A549 treated with dexamethasone at 1 μM for 4 hours (cell line): ENCODE results near the gene LIN37. TPM values are rescaled to one million over a fixed set of nuclear protein-coding genes. Genes with fewer than 3 reads are reported as not detected.

Experiments used
- total RNA-seq: library from RNA; stranded (reverse); fragments of 200-300 nt; extraction: Qiagen RNA extraction; gene quantifications from 5 replicates; pipeline ENCODE4 v1.2.3, GENCODE V29; 2022

LIN37 gene, protein sequence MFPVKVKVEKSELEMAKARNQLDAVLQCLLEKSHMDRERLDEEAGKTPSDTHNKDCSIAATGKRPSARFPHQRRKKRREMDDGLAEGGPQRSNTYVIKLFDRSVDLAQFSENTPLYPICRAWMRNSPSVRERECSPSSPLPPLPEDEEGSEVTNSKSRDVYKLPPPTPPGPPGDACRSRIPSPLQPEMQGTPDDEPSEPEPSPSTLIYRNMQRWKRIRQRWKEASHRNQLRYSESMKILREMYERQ
- 19.1 to 28.1 TPM (median 22.8 TPM) in 5 replicates for total RNA-seq

DNA sequence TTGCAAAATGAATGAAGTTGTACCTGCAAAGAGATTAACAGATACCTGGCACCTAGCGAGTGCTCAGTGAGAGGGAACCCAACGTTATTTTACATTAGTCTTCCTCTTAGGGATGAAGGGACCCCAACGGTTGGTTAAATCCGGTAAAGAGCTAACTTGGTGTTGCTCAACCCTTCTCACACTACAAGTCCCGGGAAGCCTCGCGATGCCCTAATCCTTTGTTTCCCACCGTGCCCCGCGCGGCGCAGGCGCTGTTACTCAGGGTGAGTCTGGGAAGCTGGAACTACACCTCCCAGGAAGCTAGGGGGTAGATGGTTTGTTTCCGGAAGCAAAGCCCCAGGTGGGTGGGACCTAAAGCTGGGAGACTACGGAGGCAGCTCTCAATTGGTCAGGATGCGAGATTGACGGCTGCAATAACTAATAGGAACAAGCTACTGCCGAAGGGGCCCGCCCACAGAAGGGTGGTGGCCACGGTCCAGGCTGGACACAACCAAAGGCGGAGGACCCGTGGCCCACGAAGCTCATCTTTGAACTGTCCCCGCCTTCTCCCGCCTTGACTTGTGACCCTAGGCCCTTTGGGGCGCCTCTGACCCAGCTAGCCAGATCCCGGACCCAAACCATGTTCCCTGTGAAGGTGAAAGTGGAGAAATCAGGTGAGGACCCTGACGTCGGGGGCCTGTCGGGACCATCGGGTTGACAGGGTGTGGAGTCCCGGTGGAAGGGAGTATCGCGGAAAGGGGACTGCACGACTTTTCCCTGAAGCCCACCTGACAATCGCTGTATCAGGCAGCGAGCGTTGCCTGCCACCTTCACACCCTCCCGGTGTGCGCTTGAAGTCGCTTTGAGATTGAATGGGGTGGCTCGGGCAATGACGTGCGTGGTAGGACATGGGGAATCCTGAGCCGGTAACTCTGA is at the start of gene LIN37:
LIN37 (plus strand) TSS at position 471 of the 915 bp plus-strand sequence; CDS start at position 620, 149 bp downstream.

DNA sequence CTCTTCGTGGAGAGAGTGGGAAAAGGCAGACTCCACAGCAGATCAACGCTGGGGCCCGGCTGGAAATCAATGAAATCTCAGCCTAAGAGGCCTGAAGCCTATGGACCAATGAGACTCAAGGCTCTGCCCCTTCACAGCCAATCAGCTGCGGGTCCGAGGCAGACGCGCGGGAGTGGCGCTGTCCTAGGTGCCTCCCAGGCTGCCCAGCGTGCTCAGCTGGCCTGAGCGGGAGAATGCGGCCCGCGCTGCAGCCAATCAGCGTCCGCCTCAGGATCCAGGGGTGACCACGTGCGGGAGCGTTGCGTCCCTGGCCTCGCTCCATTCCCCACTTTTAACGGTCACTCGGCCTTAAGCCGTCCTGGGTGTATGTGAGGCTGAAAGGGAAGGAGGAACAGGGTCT is 44.2 kb upstream of the LIN37 start, which contains the start of gene ZBTB32:
ZBTB32 (plus strand) TSS at position 341 of the 400 bp plus-strand sequence. CDS start 10,069 bp downstream, outside the sequence.

DNA sequence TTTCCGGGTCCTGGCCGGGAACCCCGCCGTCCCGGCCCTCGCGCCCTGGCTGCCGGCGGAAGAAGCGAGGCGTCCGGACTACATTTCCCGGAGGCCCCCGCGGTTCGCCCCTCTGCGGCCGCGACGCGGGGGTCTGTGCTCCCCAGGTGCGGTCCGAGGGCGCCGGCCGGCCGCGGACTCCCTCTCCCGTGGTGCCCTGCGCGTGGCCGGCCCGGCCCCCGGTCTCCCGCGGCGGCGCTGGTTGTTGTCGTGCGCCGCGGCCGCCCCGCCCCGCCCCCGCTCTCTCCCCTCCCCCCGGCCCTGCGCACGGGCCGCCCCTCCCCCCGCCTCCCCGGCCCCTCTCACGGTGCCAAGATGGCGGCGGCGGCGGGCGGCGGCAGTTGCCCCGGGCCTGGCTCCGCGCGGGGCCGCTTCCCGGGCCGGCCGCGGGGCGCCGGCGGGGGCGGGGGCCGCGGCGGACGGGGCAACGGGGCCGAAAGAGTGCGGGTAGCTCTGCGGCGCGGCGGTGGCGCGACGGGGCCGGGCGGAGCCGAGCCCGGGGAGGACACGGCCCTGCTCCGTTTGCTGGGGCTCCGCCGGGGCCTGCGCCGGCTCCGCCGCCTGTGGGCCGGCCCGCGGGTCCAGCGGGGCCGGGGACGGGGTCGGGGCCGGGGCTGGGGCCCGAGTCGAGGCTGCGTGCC is 30.6 kb upstream of the LIN37 start, which contains the start of gene KMT2B:
KMT2B (plus strand) TSS at position 339 of the 680 bp plus-strand sequence; CDS start at position 355, 16 bp downstream.

DNA sequence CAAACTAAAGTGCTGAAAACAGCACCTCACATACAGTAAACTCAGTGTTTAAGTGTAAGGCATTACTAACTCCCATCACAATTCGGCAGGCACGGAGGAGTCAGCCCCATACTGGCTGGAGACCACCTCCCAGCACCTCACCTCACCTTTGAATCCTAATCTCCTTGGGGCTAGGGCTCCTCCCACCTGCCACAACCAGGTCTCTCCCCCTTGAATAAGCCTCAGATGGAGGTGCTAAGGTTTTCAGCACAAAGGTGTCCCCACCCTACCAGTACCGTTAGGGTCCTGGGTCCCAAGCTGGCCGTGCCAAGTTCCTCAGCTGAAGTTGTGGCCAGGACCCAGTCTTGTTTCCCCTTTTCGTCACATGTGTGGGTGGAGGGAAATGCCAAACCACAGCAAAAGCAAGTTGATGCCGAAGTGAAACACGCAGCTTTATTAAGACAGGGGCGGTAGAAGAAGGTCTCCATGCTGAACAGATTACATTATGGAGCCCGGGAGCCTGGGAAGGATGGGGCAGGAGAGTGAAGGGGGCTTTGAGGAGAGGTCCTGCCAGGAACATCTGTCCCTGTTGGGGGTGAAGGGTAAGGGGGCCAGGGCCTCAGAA is 6.2 kb upstream of the LIN37 start, which contains the start of gene IGFLR1:
IGFLR1 (minus strand) TSS at position 332 of the 604 bp plus-strand sequence. CDS start 1,272 bp downstream, outside the sequence.

DNA sequence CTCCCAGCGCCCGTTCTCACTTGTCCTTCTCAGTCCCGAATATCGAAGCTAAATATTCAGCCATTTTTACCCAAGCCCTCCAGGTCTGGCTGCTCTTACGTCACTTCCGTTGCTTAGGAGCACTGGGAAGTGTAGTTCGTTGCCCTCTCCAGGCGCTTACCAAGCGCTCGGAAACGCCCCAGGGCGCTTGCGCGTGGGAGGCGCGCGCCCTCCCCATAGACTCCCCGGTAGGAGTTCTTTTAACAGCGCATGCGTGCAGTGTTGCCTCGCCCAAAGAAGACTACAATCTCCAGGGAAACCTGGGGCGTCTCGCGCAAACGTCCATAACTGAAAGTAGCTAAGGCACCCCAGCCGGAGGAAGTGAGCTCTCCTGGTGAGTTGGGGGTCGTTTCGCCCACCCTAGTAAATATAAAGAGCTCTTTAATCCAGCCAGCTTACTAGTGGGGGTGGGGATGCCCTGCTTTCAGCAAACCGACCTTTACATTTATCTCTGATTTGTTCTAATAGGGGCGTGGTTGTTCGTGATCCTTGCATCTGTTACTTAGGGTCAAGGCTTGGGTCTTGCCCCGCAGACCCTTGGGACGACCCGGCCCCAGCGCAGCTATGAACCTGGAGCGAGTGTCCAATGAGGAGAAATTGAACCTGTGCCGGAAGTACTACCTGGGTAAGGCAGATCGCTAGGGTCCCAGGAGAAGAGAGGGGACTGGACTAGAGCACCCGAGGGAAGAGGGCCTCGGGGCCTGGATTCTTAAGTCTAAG is 2.9 kb upstream of the LIN37 start, which contains the start of the genes PSENEN and U2AF1L4:
PSENEN (plus strand) TSS at position 324 of the 759 bp plus-strand sequence; CDS start at position 604, 280 bp downstream.
U2AF1L4 (minus strand) TSS at position 91 of the 759 bp plus-strand sequence; CDS start at position 64, 27 bp downstream.

DNA sequence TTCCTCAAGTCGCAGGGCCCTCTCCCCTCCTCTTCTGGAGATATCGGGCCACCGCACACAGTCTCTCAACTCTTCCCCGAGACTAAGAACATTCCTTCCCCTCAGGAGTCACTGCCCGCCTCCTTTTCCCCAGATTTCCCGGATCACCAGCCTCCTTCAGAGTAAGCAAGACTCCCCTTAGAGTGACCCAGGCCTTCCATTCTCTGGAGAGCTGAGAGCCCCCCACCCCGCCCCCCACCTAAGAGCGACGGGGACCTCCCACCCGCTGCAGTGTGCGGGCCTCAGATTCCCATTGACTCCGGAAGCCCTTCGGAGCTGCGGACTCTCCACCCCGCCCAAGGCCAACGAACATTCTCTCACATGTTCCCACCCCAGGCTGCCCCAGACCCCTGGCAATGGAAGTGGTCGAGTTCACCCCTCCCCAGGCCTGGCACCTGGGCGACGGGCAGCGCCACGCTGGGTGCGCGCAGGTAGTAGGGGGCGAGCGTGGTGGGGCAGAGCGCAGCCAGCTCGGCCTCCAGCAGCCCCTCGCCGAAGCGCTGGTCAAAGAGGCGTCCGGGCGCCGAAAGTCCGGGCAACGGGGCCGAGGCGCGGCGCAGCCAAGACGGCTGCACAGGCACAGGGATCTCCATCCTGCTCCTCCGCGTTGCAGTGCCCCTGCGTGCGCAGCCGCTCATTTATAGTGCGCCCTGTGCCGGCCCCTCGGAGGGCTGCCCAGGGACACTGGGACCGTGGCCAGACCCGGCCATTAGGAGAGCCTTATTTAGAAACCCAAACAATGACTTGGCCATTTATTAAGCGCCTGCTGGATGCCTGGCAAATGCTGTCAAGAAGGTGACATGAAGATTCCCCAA is 8.2 kb downstream of the LIN37 start, which contains the start of gene HSPB6:
HSPB6 (minus strand) TSS at position 653 of the 854 bp plus-strand sequence; CDS start at position 632, 21 bp downstream.

DNA sequence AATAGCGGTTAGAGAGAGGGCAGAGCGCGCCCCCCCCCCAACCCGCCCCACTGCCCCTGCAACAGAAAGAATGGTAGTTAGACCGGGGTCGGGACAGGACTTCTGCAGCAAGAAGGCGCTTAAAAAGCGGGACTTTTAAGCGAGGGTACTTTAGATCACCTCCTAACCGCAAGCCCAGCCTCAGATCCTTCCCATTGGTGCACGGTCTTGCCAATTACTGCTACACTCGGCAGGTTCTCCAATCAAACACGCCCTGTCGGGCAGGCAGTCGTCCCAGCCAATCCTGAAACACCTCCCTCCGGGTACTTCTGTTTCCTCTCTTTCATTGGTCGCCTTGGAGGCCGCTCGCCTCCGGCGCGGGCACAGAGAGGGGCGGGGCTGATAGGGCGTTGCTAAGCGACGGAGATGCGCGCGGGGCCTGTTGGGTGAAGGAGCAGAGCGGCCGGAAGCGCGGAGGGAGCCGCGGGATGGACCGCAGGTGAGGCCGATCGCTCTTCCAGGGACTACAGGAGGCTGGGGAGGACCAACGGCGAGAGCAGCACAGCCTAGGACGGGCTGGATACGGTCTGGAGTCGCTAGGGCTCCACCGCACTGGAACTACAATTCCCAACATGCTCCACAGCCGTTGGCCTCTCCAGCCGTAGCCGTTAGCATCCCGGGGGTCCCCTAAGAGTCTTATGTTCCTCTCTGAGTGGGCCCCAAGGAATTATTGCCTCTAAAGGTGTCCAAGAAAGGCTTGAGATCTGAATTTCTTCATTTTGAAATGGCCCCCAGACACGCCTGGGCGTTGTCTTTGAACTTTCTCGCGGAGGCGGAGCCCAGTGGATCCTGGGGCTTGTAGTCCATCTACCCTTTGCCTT is 9.6 kb downstream of the LIN37 start, which contains the start of gene PROSER3:
PROSER3 (plus strand) TSS at position 428 of the 860 bp plus-strand sequence; CDS start at position 468, 40 bp downstream.

DNA sequence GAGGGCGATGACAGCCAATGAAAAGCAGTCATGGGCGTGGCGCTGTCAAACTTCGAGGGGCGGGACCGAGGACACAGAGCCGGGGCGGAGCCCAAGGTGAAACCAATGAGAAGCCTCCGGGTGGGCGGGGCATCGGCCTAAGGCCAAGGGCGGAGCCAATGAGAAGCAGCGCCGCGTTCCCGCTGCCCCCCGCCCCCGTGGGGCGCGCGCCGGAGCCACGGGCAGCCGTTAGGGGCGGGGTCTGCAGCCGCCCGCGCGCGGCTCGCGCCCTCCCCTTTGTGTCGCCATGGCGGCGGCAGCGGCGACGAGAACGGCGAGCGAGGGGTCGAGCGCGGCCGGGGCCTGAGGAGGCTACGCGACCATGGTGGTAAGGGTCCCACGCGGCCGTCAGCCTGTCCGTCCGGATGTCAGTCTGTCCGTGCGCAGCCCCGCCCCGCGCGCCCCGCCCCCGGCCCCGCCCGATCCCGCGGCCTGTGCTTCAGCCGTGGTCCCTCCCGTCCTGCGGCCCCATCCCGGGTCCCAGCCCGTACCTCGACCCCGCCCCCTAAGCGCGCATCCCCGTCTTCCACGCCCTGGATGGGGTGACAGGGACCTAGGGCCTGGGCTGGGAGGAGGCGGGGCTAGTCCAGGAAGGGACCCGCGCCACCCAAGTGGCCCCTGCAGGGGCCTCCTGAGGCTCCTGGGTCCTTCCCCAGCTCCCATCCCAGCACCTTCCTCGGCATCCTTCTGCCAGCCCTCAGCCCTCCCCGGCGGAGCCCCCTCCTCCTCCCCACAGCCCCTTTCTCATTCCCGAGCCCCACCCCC is 27.1 kb downstream of the LIN37 start, which contains the start of gene ARHGAP33:
ARHGAP33 (plus strand) TSS at position 267 of the 804 bp plus-strand sequence; CDS start at position 362, 95 bp downstream.

Other genes starting within 250 kb of the LIN37 start
- gene DMKN, start 234.9 kb upstream of the LIN37 start, total RNA-seq, result 31.6 to 41.1 TPM (median 36.7 TPM) in 5 replicates
- gene SBSN, start 220.3 kb upstream of the LIN37 start, total RNA-seq, result 2.9 to 4.4 TPM (median 3.9 TPM) in 5 replicates
- 0.07 to 0.26 TPM (median 0.09 TPM) in 5 replicates for gene GAPDHS, start 215.1 kb upstream of the LIN37 start, total RNA-seq
- 352 to 413 TPM (median 378 TPM) in 5 replicates for gene TMEM147, start 202.9 kb upstream of the LIN37 start, total RNA-seq
- gene ATP4A, start 184.9 kb upstream of the LIN37 start, total RNA-seq, result 0.02 to 0.19 TPM (median 0.08 TPM) in 4 of 5 replicates, not detected in the other
- gene PMIS2, start 162.4 kb upstream of the LIN37 start, total RNA-seq, result not detected in 5 replicates
- gene HAUS5, start 135.8 kb upstream of the LIN37 start, total RNA-seq, result 10.6 to 18.6 TPM (median 15.8 TPM) in 5 replicates
- 142 to 206 TPM (median 203 TPM) in 5 replicates for gene RBM42, start 119.5 kb upstream of the LIN37 start, total RNA-seq
- gene ETV2, start 106.8 kb upstream of the LIN37 start, total RNA-seq, result 1.3 to 3.2 TPM (median 2.8 TPM) in 5 replicates
- gene COX6B1, start 100.3 kb upstream of the LIN37 start, total RNA-seq, result 1,250 to 1,794 TPM (median 1,275 TPM) in 5 replicates
- 0.47 to 1.2 TPM (median 0.97 TPM) in 5 replicates for gene UPK1A, start 82.1 kb upstream of the LIN37 start, total RNA-seq
- not detected in 5 replicates for gene ZBTB32, start 44.0 kb upstream of the LIN37 start, total RNA-seq
- 35.9 to 63.5 TPM (median 60.7 TPM) in 5 replicates for gene KMT2B, start 30.6 kb upstream of the LIN37 start, total RNA-seq
- 9.6 to 14.5 TPM (median 11.2 TPM) in 5 replicates for gene IGFLR1, start 6.1 kb upstream of the LIN37 start, total RNA-seq
- gene U2AF1L4, start 3.2 kb upstream of the LIN37 start, total RNA-seq, result 23.2 to 30.8 TPM (median 26.5 TPM) in 5 replicates
- gene PSENEN, start 2.9 kb upstream of the LIN37 start, total RNA-seq, result 255 to 313 TPM (median 263 TPM) in 5 replicates
- gene HSPB6, start 8.5 kb downstream of the LIN37 start, total RNA-seq, result 0.24 to 0.39 TPM (median 0.34 TPM) in 4 of 5 replicates, not detected in the other
- gene PROSER3, start 9.6 kb downstream of the LIN37 start, total RNA-seq, result 20.3 to 35.5 TPM (median 32.5 TPM) in 5 replicates
- gene ARHGAP33, start 27.0 kb downstream of the LIN37 start, total RNA-seq, result 3.0 to 10.3 TPM (median 6.4 TPM) in 5 replicates
- gene PRODH2, start 64.3 kb downstream of the LIN37 start, total RNA-seq, result 0.12 to 0.46 TPM (median 0.16 TPM) in 5 replicates
- gene NPHS1, start 103.9 kb downstream of the LIN37 start, total RNA-seq, result 0.38 to 0.70 TPM (median 0.45 TPM) in 5 replicates
- gene KIRREL2, start 108.3 kb downstream of the LIN37 start, total RNA-seq, result 0.37 to 0.65 TPM (median 0.52 TPM) in 5 replicates
- gene APLP1, start 120.0 kb downstream of the LIN37 start, total RNA-seq, result 71.0 to 103 TPM (median 96.5 TPM) in 5 replicates
- 3.5 to 6.3 TPM (median 5.9 TPM) in 5 replicates for gene NFKBID, start 152.0 kb downstream of the LIN37 start, total RNA-seq
- 0.15 to 0.47 TPM (median 0.32 TPM) in 4 of 5 replicates, not detected in the other for gene HCST, start 154.0 kb downstream of the LIN37 start, total RNA-seq
- not detected in 5 replicates for gene TYROBP, start 159.7 kb downstream of the LIN37 start, total RNA-seq
- gene LRFN3, start 187.8 kb downstream of the LIN37 start, total RNA-seq, result 13.2 to 27.6 TPM (median 23.1 TPM) in 5 replicates
- 32.4 to 43.7 TPM (median 41.9 TPM) in 5 replicates for gene SDHAF1, start 246.6 kb downstream of the LIN37 start, total RNA-seq